ENCODE measurements around the gene TNFRSF4. TPM values are rescaled to one million over a fixed set of nuclear protein-coding genes. Genes with fewer than 3 reads are reported as not detected.

TNFRSF4 gene
- total and polyA plus RNA-seq, 2 of the 8 experiments (the other 6 are each of a cell fraction or from before 2014, with no cell fraction given) = 0.06 TPM; not detected in 1

DNA sequence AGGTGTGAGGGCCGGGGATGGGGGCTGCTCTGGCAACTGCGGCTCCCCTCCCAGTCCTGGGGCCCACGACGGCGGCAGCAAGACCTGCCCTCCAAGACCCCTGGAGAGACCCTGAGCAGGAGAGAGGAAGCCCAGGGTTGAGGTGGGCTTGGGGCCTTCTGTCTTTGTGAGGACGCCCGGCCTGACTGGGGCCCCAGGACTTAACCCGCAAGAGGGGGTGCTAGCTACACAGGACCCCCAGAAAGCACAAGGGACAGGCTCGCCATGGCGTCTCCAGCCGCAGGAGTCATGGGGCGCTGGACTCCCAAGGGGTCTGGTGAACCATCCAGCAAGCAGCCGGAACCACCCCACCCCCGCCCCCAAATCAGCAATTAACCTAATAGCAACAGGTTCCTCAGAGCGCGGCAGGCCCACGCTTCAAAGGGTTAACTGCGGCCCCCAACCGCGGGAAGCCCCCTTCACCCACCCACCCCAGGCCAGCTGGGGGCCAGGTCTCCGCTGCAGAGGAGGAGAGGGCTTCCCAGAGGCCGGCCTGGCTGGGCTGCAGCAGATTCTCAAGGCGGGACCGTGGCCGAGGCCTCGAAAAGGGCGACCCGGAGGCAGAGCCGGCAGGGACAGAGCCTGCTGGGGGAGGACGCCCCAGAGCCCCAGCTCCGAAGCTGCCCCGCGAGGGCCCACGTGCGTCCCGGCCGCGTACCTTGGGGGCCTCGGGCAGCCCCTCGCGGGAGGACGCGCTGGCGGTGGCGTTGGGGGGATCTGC lies 32.0 kb upstream of the TNFRSF4 start (continued):
- TF ChIP-seq HDAC2 (IDR thresholded peaks at IDR 0.05; ENCODE audit: borderline replicate concordance in 1 of 2, low read depth in 2 of 2, low read length in 2 of 2) (no peak), BCL11A (IDR thresholded peaks at IDR 0.05; ENCODE audit: low read depth in 2 of 2, low read length in 2 of 2) (no peak), CREB1 (IDR thresholded peaks at IDR 0.05) (no peak)
